Right forelimb (tissue), 1 donor: ENCODE measurements around the gene CRYGN.
A peak's percentile ranks its signal among the peaks of the same experiment; 100 is the strongest.

Experiments used
- DNase-seq: peaks from one replicate; pipeline ENCODE4 v3.0.0-alpha.2; 2018

CRYGN gene

DNA sequence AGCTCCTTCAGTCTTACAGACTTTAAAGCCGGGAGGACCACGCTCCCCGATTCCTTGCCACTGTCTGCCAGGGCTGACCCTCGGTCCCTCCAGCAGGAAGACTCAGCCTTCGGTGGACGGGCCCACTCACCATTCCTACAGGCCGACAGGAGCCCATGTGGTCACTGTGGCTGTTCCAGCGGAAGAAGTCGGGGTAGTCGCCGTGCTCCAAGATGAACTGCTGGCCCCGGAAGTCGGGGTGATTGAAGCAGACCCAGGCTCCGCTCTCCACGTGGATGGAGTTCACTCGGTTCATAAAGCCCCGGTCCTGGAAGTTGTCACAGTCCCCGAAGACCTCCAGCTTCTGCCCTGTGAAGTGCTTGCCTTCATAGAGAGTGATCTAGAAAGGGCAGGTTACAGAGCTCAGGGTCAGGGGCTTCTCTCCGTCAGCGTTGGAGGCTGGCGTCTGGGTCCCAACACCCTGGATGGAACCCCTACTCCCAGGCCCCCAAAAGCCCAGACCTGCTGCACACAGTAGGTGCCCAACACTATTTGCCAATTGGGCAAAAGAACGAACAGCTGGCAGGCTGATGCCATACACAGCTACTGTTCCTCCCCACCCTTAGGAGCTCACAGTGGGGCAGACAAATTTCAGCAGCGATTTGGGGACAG lies 1.9 kb downstream of the CRYGN start:
- DNase-seq, result no peak

DNA sequence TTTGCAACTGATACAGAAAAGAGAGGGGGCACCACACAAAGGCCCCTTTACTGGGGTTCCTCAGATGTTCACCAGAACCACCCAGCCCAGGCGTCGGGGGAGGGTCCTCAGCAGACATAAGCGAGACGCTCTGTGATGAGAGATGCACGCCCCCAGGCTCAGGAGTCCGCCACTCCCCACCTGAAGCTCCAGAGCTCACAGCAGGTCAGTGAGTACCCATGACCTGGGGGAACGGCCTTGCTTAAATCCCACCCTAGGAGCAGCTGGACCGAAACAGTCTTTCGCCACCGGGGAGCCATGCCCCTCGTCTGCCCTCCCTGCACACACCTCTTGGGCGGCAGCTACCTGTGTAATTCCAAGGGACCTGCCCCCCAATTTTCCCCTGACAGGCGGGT lies 2.8 kb downstream of the CRYGN start:
- DNase-seq, result no peak

DNA sequence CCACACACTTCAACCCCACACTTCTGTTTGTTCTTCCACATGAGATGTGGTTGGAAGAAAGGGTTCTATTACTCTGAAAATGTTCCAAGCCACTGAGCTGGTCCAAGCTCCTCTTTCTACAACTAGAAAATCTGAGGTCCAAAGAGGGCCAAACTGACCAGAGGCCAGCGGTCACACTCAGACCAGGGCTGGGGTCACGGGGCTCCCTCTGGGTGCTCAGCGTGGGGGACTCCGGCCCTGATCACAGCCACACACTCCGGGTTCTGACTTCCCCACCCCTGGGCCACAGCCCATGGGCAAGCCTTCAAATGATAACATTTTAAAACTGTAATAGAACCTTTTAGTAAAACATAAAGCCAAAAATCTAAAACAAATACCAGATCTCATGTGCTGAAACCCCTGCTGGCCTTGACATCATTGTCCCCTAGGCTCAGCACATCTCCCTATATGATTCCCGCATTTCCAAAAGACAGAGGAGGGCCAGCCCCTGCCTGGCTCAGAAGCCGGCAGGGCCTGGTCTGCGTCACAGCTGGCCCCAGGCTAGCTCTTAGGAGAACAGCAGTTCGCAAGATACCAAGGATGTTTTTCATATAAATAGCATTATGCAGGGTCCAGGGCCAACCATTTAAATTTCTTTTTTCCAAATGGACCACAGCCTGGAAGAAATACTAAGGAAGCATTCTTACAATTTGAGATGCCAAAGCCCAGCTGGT lies 3.3 kb downstream of the CRYGN start:
- peak; percentile 63 for DNase-seq

DNA sequence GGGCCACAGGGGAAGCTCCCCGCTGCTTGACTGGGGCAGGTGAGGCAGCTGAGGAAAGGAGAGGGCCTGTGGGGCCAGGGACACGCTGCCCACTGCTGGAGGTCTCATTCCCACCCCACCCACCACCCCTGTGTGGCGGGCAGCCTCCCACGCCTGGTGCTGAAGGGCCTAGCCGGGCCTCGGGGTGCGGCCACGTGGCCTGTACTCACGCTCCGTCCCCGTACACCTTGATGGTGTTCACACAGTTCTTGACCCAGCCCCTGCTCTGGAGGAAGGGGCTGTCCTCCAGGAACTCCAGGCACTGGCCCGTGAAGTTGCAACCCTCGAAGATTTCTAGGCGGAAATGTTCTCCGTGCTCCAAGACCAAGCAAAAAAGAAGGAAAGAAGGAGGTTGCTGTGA lies 4.0 kb downstream of the CRYGN start:
- DNase-seq, result no peak

DNA sequence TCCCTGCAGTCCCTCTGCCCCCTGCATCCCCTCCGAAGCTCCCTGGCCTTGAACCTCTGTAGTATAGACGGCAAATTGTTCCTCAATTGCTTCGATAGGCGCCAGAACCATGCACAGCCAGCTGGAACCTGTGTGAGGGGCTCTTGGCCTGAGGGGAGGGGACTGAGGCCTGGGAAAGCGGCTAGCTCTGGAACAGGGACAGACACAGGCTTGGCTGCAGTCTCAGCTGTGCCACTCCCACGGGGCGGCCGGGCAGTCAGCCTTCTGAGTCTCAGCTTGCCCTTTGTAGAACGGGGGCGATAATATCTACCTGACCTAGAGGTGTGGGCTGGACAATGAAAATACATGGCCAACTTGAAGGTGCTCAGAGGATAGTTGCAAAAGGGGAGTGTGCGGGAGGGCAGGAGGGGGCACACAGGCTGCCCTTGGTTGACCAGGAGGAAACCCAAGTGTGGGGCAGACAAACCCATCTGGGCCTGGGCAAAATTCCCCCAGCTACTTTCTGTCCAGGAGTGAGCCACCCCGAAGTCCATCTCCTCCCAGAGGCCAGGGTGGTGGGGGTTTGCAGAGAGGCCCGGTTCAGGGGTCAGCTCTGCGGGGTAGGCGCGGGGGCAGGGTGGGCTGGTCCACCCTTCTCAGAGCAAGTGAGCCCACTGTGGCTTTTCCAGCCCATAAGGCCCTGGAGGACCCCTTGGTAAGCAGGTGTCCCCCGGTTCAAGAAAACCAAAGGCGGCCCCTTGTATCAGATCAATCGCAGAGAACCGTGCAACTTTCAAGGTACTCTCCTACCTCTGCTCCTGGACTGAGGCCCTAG lies 4.6 kb downstream of the CRYGN start:
- DNase-seq, result no peak

DNA sequence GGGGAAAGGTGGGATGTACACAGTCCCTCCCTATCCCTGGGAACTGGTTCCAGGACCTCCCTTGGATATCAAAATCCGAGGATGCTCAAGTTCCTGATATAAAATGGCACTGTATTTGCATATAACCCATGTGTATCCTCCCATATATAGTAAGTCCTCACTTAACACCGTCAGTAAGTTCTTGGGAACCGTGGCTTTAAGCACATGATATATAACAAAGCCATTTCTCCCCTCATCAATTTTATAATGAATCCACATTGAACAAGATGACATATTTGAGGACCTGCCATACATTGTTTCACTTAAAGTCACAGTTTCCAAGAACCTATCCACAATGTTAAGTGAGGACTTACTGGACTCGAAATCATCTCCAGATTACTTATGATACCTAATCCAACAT lies 5.4 kb downstream of the CRYGN start:
- DNase-seq, result no peak

DNA sequence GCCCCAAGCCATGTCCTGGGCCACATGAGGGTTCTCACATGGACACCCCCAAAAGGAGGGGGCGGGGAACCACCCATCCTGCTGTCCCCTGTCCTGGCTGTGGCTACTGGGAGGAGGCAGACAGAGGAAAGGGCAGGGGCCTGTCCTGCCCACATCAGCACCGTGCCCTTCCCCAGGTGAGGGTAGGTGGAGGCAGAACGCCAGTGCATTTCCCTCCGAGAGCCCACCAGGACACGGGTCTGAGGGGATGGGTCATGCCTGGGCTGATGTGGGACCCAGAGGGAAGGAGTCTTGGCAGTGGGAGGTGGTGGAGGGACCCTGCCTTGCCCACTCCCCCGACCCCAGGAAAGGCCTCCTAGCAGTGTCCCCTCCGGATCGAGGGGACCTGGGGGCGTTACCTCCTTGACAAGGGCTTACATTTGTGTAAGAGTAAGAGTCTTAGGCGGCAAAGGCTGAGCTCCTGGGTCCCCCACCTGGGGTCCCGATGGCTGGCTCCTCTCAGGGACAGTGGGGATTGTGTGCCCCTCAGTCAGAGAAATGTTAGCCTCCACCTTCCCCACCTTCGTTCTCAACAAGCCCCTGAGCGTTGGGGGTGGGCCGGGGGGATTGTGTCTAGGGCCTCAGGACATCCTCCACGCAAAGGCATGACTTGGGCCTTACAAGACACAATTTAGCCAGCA lies 6.1 kb downstream of the CRYGN start:
- DNase-seq, result no peak

DNA sequence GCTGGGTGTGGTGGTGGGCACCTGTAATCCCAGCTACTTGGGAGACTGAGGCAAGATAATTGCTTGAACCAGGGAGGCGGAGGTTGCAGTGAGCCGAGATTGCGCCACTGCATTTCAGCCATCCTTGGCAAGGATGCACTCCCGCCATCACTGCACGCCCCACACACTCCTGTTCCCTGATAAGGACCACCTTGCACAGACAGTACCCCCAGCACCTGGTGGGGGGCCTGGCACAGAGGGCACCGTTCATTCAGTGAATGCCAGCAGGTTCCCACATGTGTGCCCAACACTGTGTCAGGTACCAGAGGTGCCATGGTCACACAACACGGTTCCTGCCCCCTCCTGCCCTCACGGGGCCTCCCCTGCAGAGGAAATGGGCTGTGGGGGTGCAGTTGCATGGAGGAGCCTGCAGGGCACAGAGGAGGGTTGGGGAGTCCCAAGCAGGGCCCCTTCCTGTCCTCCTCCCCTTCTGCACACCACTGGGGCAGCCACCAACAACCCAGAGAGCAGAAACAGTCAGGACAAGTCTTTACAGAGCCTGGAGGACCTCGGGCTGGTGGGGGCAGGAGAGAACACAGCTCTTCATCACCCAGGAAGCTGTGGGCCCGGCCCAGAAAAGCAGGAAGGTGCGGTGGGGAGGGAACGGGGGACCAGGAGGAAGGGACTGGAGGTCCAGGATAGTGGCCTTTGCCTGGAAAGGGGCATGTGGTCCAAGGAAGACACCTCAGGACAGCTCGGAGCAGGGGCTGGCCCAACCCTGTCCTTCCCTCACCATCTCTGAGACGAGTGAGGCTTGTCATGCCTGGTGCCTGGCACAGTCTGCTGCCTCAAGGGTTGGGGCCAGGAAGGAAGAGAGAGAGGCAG lies 7.1 kb downstream of the CRYGN start:
- DNase-seq, result peak; percentile 34

DNA sequence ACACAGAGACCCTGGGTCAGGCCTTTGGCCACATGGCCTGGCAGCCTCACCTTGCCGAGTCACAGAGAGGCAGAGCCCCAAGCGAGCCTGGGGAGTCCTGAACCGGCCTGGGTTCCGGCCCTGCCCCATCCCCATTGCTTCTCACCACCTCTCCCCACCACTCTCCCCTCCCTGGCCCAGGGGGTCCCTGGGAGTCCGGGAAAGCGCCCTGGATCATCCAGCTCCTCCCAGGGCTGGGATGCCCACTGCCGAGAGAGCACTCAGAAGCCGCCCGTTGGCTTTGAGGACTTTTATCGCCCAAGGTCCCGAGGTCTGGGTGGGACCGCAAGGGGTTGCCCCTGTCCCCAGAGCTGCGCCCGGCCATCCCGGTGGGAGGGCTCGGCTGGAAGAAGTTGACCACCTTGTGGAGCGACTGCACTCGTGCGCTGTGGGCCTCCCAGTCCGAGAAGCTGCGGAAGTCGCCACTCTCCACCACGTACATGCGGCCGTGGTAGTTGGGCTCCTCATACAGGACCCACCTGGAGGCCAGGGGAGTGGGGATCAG lies 8.1 kb downstream of the CRYGN start:
- no peak for DNase-seq

DNA sequence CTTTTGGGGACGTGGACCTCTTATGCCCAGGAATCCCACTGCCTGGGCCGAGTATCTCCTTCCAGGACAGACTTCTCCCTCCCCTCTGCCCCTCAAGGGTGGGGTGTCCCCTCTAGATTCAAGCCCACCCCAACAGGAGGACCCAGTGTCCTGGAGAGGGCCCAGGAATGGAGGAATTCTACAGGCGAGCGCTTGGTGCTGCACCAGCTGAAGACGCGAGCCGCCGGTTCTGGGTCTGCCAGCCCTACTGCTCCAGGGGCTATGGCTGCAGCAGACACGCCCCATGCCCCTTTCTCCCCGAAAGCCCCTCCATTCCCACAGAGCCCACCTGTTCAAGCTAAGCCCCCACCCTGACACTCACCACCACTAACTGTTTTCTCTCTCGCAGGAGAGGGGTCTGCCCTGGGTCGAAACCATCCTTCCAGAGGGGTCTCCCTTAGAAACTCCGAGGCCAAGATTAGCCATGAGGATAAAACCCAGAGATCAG lies 8.6 kb downstream of the CRYGN start:
- no peak for DNase-seq

DNA sequence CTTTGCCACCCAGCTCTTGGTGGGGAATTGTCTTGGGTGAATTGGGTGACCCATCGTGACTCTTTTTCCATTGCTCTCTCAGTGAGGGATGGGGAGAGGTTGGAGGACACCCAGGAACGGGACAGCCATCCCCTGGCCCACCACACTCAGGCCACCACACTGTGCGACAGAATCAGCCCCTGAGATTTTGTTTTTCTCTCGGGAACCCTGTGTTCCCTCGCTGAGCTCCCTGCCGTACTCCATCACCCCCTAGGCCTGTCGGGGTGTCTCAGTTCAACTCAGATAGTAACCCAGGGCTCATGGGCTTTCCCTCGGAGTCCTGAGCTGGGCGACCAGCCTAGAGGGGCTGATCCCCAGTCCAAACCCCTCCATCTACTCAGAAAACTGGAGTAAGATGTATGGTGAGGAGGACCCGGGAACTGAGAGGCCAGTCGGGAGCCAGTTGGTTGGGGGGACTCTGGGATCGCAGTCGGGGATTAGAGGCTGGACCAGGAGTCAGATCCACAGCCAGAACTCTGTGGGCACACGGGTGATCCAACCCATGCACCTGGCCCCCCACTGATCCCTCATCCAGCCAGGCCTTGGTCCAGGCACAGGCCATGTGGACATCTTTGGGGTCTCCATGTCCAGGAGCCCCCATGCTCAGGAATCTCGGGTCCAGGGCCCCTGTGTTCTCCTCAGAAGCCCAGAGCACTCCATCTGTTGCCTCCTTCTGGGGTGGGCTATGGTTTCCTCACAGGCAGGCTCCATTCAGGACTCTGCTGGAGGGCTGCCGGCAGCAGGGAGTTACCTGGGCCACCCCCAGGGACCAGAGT lies 9.3 kb downstream of the CRYGN start:
- DNase-seq, result no peak

DNA sequence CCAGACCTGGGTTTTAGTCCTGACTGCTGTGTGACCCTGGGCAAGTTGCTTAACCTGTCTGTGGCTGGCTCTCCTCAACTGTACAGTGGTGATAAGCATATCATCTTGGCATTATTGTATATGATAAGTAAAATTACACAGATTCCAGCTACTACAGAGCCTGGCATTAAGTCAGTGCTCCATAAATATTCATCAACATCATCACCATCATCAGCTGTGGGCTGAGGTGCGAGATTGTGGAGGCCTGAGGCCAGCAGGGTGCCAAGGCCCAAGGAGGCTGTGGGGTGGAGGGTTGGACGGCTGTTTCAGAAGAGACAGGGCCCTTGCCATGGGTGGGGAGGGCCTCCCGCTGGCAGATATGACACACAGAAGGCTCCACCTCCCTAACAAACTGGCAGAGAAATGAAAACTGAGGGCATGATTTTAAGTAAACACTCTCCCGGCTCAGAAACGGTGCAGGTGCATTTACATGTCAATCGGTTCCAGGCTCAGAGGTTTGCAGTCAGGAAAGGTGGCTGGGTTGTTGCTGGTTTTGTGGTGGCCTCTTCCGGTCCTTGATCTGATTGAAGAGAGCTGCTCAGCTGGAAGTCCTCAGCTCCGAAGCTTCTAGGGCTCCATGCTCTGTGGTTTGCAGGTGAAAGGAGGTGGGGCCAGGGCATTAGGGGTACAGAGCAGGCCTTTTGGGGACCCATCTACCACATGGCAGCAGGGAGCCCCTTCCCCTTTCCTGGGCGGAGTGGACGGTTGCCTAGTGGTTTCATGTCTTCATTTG lies 10.2 kb downstream of the CRYGN start:
- no peak for DNase-seq

DNA sequence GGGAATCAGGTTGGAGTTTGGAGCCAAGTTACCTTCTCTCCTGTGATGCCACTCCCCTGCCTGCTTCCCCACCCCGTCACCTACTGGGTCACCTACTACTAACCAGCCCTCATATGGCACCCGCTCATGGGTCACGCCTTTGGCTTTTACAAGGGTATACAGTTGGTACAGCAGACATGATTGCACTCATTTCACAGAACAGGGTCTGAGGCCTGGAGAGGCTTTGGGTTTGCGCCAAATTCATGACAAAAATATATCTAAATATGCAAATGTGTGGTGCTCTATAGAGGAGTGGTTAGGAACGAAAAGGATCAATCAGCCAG lies 10.7 kb downstream of the CRYGN start:
- no peak for DNase-seq

DNA sequence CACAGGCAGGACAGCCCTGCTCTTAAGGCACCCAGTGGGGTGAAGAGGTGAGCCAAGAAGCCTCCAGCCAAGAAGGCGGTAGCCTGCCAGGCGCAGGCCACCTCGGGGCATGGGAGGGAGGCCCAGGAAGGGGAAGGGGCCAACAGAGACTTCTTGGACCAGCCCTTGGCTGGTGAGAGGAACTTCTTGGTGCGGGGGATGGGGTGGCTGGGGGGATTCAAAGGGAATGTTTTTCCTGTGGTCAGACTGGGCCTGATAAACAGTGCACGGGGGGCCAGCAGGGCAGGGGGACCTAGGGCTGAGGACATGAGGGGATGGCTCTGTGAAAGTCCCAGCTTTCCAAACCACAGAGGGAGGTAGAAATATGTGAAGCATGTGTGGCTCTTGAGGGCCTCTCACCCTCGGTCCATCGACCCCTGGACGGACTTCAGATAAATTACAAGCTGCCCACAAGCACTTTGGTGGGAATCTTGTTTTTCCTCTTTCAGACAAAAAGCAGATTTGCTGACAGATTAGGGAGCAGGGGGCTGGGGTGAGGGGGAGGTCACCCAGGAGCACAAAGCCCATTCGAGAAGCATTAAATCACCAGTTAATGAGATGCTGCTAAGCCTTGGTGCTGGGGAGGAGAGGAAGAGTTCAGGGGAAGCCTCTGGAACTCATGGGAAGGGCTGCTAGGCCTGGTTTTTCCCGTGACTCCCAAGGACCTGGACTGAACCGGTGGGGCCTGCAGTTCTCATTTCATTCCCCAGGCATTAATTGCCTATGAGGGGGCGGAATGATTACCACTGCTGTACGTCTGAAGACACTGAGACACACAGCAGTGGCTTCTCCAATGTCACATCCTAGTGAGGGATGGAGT lies 11.3 kb downstream of the CRYGN start:
- no peak for DNase-seq

DNA sequence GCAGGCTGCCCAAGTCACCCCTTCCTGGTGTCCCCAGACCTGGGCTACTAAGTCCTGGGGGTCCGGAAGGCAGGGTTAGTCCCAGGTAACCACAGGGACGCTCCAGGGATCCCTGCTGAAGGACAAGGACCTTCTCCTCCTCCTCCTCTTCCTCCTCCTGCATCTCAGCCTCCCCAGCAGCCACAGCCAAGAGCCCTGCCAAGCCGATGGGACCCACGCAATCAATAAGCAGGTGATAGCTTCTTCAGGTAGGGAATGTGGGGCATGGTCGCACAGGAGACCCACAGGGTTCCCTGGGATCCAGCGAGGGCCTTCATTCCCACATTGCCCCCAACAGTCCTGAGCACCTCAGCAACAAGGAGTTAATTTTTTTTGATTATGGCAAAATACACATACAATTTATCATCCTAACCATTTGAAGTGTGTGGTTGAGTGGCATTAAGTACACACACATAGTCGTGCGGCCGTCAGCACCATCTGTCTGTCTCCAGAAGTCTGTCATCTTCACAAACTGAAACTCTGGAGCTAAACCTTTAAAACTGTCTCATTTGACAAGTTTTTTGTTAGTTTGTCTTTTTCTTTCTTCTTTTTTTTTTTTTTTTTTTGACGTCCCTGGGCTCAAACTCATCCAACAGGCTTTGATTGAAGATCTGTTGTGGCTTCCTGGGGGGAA lies 12.1 kb downstream of the CRYGN start:
- no peak for DNase-seq

DNA sequence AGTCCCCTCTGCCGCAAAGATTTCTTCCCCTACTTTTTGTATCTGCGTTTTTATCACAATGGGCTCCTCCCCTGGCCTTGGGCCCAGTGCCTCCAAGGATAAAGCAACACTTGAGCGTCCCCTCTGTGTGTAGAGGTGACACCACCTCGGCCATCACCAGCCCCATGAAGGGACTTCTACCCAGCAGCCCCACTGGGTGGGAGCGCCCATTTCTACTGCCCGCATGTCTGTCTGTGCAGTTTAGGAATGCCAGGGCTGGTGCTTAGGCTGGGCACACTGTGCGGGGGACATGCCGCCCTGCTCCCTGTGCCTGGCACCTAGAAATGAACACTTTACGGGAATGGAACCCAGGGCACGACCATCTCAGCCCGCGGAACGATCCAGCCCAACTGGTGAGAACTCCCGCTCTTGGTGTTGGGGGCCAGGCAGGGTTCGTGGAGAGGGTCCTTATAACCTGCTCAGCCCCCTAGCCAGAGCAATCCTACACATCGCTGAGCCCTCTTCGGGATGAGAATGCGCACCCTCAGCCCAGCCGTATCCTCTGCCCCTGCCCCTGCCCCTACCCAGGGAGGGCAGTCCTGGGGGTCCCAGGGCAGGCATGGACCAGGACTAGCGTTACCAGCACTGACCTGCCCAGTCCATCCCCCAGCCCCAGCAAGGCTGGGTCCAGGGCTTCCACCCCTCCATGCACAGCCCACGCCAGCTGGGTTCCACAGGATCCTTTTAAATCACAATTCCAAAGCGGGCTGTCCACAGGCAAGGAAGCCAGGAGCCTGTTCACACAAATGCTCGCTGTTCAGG lies 12.8 kb downstream of the CRYGN start:
- DNase-seq, result peak; percentile 43

DNA sequence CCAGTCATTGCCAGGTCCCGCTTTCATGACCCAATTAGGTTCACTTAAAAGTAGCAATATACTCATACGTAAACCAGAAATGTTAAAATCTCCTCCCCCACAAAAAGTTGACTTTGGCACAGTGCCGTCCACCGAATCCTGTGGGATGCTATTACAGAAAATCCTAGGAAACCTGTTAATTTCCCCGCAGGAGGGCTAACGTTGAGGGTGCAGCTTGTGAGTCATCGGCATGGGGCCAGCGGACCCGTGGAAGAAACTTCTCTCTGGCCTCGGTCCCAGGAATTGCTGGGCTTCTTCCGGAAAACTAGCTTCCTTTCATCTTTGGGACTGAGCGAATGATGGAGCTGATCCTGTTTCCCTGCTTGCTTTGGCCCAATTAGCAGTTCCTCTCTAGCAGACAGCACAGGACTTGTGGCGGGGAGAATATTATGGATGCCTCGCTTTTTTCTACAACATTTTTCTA lies 13.5 kb downstream of the CRYGN start:
- peak; percentile 73 for DNase-seq
